Dermis lymphatic vessel endothelial cell (primary cell): Measurements from ENCODE around the gene NBPF3. TPM values are rescaled to one million over a fixed set of nuclear protein-coding genes. Genes with fewer than 3 reads are reported as not detected.

ENCODE experiments used
- total RNA-seq: library from RNA; depleted of rRNA; stranded (reverse); fragments of >200 nt; gene quantifications from 2 replicates; pipeline ENCODE4 v1.2.1, GENCODE V29; 2014

The NBPF3 gene
- total RNA-seq = 5.0 and 9.2 TPM in 2 replicates

GRCh38 chr1:21439721-21440629 lies at the start of gene NBPF3:
Gene NBPF3, plus strand, starts transcription at chr1:21440137. Its CDS starts 4,950 bp downstream, at chr1:21445087.

GRCh38 chr1:21509351-21510112 lies 69.6 kb downstream of the NBPF3 start, which contains the start of gene ALPL:
Gene ALPL, plus strand, starts transcription at chr1:21509423. Its CDS starts 44,659 bp downstream, at chr1:21554082.

Other genes starting within 250 kb of the NBPF3 start
- 118 and 124 TPM in 2 replicates for gene ECE1, start 149.7 kb upstream of the NBPF3 start, total RNA-seq
- gene ALPL, start 69.3 kb downstream of the NBPF3 start, total RNA-seq = 0.22 and 0.26 TPM in 2 replicates
- under 0.01 TPM in 2 replicates for gene RAP1GAP, start 229.2 kb downstream of the NBPF3 start, total RNA-seq